Omental fat pad (tissue), 4 donors: ENCODE results near the gene SCFD2. TPM values are rescaled to one million over a fixed set of nuclear protein-coding genes. Genes with fewer than 3 reads are reported as not detected.

Source experiments
- ATAC-seq: fragments of 150-250 bp; one replicate; pipeline ENCODE4 v1.9.1; 2016; ENCODE audit warnings: mild to moderate bottlenecking, moderate library complexity; ENCODE audit not compliant: low FRiP score
- DNase-seq: peaks from one replicate; pipeline ENCODE4 v3.0.0-alpha.2; 2019; ENCODE audit warnings: low spot score
- small RNA-seq: library from RNA; depleted of rRNA; stranded (forward); fragments of <200 nt; gene quantifications from one replicate; pipeline ENCODE3, GENCODE V24; 2016
- total RNA-seq, 4 donors: library from RNA; depleted of rRNA; stranded (reverse); fragments of >200 nt; gene quantifications; one replicate each; pipeline ENCODE4 v1.1.0, GENCODE V29; 2016
- TF ChIP-seq, protein P1 (sequence below), 3 donors: fragments of 450-650 bp; IDR thresholded peaks; one replicate each; pipeline ENCODE4 v1.5.1; 2016 to 2017; ENCODE audit warnings: antibody characterized with exemption in 3 of 3, mild to moderate bottlenecking in 3 of 3, moderate library complexity in 2 of 3

SCFD2 gene
- total RNA-seq, 4 donors from 2014 or later, result 26.4 to 65.6 (median 28.4) TPM

- ATAC-seq (no peak), DNase-seq (no peak)
- TF ChIP-seq, protein P1, sequence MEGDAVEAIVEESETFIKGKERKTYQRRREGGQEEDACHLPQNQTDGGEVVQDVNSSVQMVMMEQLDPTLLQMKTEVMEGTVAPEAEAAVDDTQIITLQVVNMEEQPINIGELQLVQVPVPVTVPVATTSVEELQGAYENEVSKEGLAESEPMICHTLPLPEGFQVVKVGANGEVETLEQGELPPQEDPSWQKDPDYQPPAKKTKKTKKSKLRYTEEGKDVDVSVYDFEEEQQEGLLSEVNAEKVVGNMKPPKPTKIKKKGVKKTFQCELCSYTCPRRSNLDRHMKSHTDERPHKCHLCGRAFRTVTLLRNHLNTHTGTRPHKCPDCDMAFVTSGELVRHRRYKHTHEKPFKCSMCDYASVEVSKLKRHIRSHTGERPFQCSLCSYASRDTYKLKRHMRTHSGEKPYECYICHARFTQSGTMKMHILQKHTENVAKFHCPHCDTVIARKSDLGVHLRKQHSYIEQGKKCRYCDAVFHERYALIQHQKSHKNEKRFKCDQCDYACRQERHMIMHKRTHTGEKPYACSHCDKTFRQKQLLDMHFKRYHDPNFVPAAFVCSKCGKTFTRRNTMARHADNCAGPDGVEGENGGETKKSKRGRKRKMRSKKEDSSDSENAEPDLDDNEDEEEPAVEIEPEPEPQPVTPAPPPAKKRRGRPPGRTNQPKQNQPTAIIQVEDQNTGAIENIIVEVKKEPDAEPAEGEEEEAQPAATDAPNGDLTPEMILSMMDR (IDR thresholded peaks at IDR 0.05), result no peak
Measured at GRCh38 chr4:52824270-52824602, 541.6 kb downstream of the SCFD2 start.

DNA sequence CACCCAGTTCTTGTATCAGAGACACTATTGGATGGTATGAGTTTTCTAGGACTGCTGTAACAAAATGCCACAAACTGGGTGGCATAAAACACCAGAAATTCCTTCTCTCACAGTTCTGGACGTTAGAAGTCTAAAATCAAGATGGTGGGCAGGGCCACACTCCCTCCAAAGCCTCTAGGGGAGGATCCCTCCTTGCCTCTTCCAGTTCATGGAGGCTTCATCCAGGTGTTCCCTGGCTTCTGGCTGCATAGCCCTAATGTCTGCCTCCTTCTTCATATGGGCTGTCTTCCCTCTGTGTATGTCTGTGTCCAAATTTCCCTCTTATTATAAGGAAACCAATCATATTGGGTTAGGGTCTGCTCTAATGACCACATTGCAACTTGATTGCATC lies 542.2 kb downstream of the SCFD2 start:
- TF ChIP-seq, protein P1 (IDR thresholded peaks at IDR 0.05), result no peak
- no peak for ATAC-seq
- DNase-seq, result no peak

Small RNA genes within 50 kb of the gene (small RNA-seq; reads per million reads assigned to genes)
- gene RNU6-310P, result not detected

Other genes starting within 250 kb of the SCFD2 start
- 10 to 100 TPM; 31.6 to 51.4 (median 38.7) TPM for gene FIP1L1, start 11.6 kb upstream of the SCFD2 start, total RNA-seq
- 10 to 100 TPM in 2 of 4 donors, 1 to 10 TPM in 2; 7.2 to 72.4 (median 19.0) TPM for gene LNX1, start 225.4 kb upstream of the SCFD2 start, total RNA-seq